HG02678 (cell line): ENCODE data around the gene TEN1.
A peak's percentile ranks its signal among the peaks of the same experiment; 100 is the strongest.

ENCODE experiments used
- ATAC-seq: cut with Tn5 transposase; IDR thresholded peaks from one replicate; pipeline ENCODE4 v1.9.1; 2021; ENCODE audit warnings: mild to moderate bottlenecking, moderate library complexity; ENCODE audit not compliant: unreplicated experiment

Gene TEN1

DNA sequence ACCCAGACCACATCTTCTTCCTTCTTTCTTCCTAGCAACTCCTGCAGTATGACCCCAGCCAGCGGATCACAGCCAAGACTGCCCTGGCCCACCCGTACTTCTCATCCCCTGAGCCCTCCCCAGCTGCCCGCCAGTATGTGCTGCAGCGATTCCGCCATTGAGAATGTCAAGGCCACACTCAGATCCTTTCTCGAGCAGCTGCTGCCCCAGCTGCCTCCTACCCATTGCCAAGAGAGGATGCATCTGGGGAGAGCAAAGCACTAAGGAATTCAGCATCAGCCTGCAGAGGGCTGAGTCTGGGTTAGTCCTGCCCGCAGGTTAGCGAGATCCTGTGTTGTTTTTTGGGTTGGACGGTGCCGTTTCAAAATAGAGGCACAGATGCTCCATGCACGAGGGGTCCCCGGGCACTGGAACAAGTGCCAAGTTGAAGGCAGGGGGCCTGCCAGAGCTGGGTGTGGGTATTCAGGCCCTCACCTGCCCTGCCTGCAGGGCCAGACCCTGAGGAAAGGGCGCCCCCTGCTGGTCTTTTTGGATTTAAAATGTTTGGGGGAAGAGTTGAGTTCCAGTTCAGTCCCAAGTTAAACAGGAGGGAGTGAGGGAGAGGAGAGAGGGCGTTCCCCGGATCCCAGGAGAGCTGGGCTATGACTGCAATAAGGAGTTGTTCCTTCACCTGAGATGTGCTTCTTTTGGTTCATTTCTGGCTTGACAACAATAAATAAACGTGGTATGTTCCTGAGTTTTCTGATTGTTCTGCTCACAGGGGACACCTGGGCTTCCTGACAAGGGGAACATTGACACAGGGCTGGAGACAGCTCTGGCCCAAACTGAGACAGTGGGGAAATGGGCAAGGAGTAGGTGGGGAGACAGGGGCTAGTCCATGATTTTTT is 26.5 kb downstream of the TEN1 start:
- no peak for ATAC-seq

DNA sequence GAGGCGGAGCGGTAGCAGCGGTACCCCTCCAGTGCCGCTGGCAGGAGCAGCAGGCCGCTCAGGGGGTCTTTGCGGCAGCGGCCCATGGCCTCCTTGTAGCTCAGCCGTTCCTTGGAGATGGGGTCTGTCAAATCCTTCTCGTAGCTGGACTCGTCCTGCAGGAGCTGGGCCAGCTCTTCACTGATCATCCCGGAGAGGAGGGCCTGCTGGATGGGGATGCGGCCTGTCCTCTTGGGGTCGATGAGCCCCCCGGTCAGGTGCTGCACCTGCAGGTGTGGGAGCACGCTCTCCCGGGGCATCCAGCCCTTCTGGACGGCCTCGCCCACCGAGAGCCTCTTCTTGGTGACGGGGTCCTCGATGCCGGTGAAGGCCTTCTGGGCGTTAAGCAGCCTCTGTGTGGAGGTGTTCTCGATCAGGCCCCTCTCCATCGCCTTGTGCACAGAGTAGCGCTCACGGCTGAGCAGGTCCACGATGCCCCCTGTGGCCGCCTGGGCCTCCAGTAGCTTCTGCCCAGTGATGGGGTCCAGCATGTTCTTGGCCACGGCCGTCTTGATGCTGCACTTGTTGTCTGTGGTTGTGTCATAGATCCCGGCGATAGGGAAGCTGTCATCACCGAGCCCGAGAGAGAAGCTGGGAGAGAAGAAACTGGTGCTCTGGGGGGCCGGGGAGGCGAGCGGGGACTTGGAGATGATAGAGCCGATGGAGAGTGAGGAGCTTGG is 28.2 kb downstream of the TEN1 start:
- ATAC-seq, result no peak

DNA sequence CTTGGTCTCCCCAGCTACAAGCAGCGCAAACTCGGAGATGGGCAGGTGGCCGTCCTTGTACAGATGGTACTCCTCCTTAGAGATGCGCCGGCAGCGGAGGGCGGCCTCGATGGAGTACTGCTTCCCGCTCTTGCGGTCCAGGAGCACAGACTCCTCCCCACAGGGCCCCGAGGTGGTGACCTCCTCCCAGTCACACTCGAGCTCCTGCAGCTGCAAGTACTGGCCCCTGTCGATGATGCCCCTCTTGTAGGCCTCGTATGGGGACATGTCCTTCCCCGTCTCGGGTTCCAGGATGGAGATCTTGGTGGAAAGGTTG is 28.8 kb downstream of the TEN1 start:
- no peak for ATAC-seq

DNA sequence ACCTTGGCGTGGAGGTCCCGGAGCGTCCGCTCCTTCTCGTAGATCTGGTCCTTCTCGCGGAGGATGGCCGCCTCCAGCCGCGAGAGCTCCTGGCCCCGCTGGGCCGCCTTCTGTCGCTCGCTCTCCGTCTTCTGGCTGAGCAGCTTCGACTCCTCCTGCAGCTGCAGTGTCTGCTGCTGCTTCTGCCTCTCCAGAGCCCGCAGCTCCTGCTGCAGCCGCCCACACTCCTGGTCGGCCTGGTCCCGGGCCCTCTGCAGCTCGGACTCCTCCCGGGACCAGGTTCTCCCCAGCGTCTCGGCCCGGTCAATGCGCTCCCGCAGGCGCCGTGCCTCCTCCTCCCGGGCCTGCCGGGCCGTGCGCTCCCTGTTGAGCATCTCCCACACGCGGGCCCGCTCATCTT is 29.2 kb downstream of the TEN1 start:
- no peak for ATAC-seq

DNA sequence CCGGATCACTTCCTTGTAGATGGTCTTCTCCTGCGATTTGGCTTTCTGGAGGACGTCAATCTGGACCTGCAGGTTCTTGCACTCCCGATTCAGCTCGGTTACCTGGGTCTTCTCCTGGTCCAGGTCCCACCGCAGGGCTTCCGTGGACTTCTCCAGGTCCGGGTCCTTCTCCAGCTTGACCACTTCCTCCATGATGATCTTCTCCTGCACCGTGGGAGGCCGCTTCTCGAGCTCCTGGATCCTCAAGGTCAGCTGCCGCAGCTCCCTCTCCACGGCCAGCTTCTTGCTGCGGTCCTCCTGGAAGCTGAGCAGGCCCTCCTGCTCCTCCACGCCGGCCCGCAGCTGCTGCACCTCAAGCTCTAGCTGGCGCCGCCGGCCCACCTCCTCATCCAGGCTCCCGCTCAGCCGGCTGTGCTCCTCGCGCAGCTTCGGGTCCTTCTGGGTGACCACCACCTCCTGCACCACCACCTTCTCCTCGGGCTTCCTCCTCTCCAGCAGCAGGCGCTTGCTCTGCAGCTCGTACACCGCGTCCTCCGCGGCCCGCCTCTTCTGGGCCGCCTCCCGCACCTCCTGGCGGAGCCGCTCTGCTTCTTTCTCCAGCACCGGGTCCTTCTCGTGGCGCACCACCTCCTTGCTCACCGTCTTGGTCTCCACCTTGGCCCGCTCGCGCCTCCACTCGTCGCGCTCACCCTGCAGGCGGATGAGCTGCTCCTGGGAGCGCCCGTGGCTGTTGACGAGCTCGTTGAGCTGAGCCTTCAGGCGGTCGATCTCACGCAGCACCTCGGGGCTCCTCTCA is 29.8 kb downstream of the TEN1 start:
- ATAC-seq, result no peak

DNA sequence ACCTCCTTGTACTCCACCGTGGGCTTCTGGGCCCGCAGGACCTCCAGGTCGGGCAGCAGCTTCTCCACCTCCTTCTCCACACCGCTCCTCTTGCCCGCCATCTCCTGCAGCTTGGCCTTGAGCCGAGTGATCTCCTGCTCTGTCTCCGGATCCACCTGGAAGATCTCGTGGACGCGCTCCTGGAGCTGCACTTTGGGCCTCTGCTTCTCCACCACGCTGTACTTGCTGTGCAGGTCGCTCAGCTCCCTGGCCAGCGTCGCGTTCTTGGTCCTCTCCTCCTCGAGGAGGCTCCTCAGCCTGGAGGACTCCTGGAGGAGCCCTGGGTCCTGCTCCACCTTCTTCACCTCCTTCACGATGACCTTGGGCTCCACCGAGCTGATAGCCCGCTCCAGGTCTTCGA is 30.4 kb downstream of the TEN1 start:
- ATAC-seq, result no peak

DNA sequence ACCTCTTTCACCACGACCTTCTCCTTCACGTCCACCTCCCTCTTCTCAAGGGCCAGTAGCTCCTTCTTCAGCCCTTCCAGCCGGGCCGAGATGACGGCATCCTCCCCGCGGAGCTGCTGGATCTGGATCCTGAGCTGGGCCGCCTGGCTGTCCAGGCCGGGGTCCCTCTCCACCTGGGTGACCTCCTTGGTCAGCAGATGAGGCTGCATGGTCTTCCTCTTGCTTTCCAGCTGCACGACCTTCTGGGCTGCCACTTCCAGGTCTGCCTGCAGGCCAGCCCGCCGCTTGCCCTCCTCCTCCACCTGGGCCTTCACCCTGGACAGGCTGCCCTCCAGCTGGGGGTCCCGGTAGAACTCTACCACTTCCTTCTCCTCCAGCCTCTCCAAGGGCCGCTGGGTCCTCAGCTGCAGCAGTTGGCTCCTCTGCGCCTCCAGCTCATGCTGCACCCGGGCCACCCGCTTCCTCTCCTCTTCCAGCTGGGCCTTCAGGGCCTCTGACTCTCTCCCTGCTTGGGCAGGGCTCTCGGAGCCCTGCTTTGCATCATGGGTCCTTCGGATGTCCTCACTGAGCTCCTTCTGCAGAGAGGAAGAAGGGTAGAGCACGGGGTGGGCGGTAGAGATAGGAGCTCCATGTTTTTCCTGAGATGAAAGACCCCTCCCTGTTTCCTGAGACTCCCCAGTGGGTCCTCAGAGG is 31.1 kb downstream of the TEN1 start:
- ATAC-seq, result no peak

GRCh38 chr17:76011951-76012350 is 32.9 kb downstream of the TEN1 start:
- ATAC-seq, result no peak

DNA sequence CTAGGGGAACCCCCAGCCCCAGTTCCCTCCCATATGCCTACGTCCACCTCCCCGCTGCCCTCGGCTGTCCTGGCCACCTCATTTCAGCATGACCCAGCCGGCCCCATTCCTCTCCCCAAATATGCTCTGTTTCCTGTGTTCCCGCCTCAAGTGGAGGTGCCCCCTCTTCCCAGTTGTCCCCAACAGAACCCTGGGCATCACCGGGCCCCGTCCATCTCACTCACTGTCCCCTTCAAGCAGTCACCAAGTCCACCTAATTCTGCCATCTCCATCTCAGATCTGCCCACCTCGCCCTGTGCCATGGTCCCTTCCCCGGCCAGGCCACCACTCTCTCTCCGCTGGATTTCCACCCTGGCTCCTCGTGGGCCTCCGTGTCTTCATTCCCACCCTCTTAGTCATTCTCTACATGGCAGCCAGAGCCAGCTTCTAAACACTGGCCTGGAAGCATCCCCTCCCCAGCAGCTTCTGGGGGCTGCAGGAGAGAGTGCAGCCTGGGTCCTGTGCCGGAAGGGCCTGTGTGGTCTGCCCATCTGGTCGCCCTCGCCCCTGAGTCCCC is 34.4 kb downstream of the TEN1 start:
- ATAC-seq, result no peak

- ATAC-seq, result peak; percentile 54
Observed at GRCh38 chr17:76014100-76014924, 35.3 kb downstream of the TEN1 start.

- ATAC-seq, result no peak
Observed at GRCh38 chr17:76014925-76015261, 35.9 kb downstream of the TEN1 start.

- ATAC-seq, result no peak
Observed at GRCh38 chr17:76017481-76018339, 38.7 kb downstream of the TEN1 start.

GRCh38 chr17:76018340-76018680 is 39.3 kb downstream of the TEN1 start:
- ATAC-seq, result no peak

DNA sequence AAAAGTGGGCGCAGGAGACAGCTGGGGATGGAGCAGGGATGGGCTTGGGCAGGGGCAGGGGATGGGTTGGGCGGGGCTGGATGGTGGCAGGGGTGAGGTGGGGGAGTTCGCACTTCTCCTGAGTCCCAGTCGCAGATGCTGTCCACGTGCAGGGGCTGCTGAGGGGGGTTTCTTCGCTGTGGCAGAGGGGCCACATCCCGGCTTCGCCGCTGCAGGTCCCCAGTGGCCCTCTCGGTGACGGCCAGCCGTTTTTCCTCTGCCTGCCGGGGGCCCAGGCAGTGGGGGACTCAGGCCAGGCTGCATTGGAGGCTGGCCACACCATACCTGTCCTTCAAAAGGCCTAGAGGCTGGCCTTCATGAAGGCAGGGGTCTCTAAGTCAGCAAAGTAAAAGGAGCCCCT is 39.8 kb downstream of the TEN1 start:
- no peak for ATAC-seq

- no peak for ATAC-seq
Observed at GRCh38 chr17:76019833-76020467, 40.9 kb downstream of the TEN1 start.

DNA sequence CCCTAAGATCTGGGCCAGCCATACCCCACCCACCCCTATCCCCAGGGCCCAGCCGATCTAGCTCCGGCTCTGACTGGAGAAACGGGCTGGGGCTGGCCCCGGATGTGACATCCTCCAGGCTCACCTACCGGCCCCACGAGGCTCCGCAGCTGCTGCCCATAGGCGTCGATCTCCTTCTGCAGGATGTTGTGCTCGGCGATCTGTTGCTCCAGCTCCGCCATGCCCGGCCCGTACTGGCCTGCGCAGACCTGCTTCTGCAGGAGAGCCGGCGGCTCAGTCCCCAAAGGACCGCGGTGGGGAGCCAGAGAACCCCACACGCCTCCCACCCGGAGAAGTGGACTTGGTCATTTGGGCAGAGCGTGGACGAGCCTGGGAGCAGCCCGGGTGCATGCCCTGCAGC is 43.2 kb downstream of the TEN1 start:
- ATAC-seq, result no peak

DNA sequence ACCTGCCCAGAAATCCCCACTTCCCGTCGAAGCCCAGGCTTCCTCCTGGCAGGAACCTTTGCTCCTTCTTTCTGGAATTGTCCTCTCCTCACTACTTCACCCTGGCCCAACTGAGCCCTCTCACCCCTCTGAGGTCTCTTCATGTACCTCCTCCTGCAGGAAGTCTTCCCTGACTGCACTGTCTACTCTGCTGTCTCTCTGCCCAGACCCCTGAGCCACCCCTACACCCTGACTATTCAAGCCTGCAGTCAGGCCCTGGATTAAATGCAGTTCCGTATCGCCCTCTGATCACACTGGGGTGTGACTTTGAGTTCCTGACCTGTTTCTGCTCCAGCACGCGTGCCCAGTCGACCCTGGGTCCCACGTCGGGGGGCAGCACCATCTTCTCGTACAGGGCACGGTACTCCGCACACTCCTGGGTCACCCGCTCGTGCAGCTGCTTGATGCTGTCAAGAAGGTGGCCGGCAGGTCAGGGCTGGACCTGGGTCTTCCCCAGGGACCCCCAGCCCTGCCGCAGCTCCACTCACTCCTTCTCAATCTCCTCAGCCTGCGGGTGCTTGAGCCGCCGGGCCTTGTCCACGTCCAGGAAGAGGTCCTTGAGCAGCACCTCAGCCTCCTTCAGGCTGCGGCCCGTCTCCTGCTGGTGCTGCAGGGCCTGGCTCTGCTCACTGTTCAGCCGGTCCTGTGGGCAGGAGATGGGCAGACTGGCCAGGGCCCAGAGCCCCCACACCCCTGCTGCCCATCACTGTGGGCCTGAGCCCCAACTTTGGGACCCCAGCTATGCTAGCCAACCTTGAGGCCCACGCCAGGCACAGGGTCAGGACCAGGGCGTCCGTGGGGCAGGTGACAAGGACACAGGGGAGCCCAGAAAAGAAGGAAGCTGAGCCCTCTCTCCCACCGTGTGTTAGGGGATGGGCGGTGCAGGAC is 44.2 kb downstream of the TEN1 start:
- ATAC-seq, result no peak

- no peak for ATAC-seq
Observed at GRCh38 chr17:76023900-76024237, 44.8 kb downstream of the TEN1 start.
